ENCODE data around the gene ADAM30. TPM values are rescaled to one million over a fixed set of nuclear protein-coding genes. Genes with fewer than 3 reads are reported as not detected.

The ADAM30 gene
- total RNA-seq, 3 donors from 2014 or later (not counting 1 experiment from before 2014, with no cell fraction given) = 0.13 TPM; not detected in 2

- Histone ChIP-seq H3K27ac (ENCODE audit: low read length) (no peak overlapping the region), H3K36me3 (ENCODE audit: control insufficient read depth, insufficient read depth, low read length) (no peaks in the 10 kb centered on the region), H3K9me3 (ENCODE audit: control insufficient read depth, insufficient read depth, low read length) (no peaks in the 10 kb centered on the region), H3K4me3 (ENCODE audit: low read length) (no peak overlapping the region), H3K27me3 (ENCODE audit: control insufficient read depth, insufficient read depth, low read length) (no peaks in the 10 kb centered on the region), H3K4me1 (ENCODE audit: control insufficient read depth, insufficient read depth, low read length) (no peaks in the 10 kb centered on the region)
- WGBS (ENCODE audit: insufficient coverage) = 76% methylated on average over 2 of the region's 4 CpGs
- H3K4me1 Mint-ChIP-seq = no peaks in the 10 kb centered on the region
- no peaks in the 10 kb centered on the region for H3K36me3 Mint-ChIP-seq
- no peak overlapping the region for H3K27ac Mint-ChIP-seq
- H3K27me3 Mint-ChIP-seq (ENCODE audit: low read depth in 2 of 2) = peaks cover 7 to 35% of the 10 kb centered on the region in 2 donors
- intact Hi-C loops (cut with micrococcal nuclease) = no loop called here
- DNase-seq (no peak), ATAC-seq (no peak)
- no peak for TF ChIP-seq CTCF (IDR thresholded peaks at IDR 0.05)
- H3K4me3 Mint-ChIP-seq = no peak overlapping the region
- no peaks in the 10 kb centered on the region for H3K9me3 Mint-ChIP-seq
Observed at GRCh38 chr1:119895102-119895501, 1.2 kb downstream of the ADAM30 start.

GRCh38 chr1:119893827-119894700 lies 2.3 kb downstream of the ADAM30 start:
- no peak for ATAC-seq

GRCh38 chr1:119893238-119893791 lies 3.0 kb downstream of the ADAM30 start:
- no peak for TF ChIP-seq CTCF (IDR thresholded peaks at IDR 0.05)
- Mint-ChIP-seq H3K4me3 (no peak overlapping the region), H3K4me1 (no peaks in the 10 kb centered on the region), H3K36me3 (peaks cover 12% of the 10 kb centered on the region), H3K9me3 (peaks cover 3 to 4% of the 10 kb centered on the region in 2 donors), H3K27ac (no peak overlapping the region), H3K27me3 (ENCODE audit: low read depth in 2 of 2) (peaks cover 7 to 42% of the 10 kb centered on the region in 2 donors)
- no peaks in the 10 kb centered on the region for H3K27me3 ChIP-seq (ENCODE audit: control insufficient read depth, insufficient read depth, low read length)
- no peak for DNase-seq
- peak in 1 of 3 donors; percentile 14 for ATAC-seq
- 83% methylated on average over 6 of the region's 6 CpGs for WGBS (ENCODE audit: insufficient coverage)
- H3K9me3 ChIP-seq (ENCODE audit: control insufficient read depth, insufficient read depth, low read length) = no peaks in the 10 kb centered on the region
- no peak overlapping the region for H3K4me3 ChIP-seq (ENCODE audit: low read length)
- intact Hi-C loops (cut with micrococcal nuclease) = no loop called here
- no peaks in the 10 kb centered on the region for H3K4me1 ChIP-seq (ENCODE audit: control insufficient read depth, insufficient read depth, low read length)
- H3K27ac ChIP-seq (ENCODE audit: low read length) = no peak overlapping the region
- no peaks in the 10 kb centered on the region for H3K36me3 ChIP-seq (ENCODE audit: control insufficient read depth, insufficient read depth, low read length)

More at GRCh38 chr1:119893827-119894700, 2.3 kb downstream of the ADAM30 start:
- DNase-seq = no peak
- Mint-ChIP-seq H3K9me3 (no peaks in the 10 kb centered on the region), H3K27me3 (ENCODE audit: low read depth in 2 of 2) (peaks cover 7 to 35% of the 10 kb centered on the region in 2 donors), H3K4me1 (no peaks in the 10 kb centered on the region), H3K36me3 (peaks cover 5% of the 10 kb centered on the region), H3K4me3 (no peak overlapping the region), H3K27ac (no peak overlapping the region)
- no peaks in the 10 kb centered on the region for H3K9me3 ChIP-seq (ENCODE audit: control insufficient read depth, insufficient read depth, low read length)
- TF ChIP-seq CTCF (IDR thresholded peaks at IDR 0.05) = no peak
- H3K36me3 ChIP-seq (ENCODE audit: control insufficient read depth, insufficient read depth, low read length) = no peaks in the 10 kb centered on the region
- intact Hi-C loops (cut with micrococcal nuclease) = no loop called here
- WGBS (ENCODE audit: insufficient coverage) = 70% methylated on average over 10 of the region's 10 CpGs
- H3K27ac ChIP-seq (ENCODE audit: low read length) = no peak overlapping the region
- H3K4me3 ChIP-seq (ENCODE audit: low read length) = no peak overlapping the region
- H3K27me3 ChIP-seq (ENCODE audit: control insufficient read depth, insufficient read depth, low read length) = no peaks in the 10 kb centered on the region
- no peaks in the 10 kb centered on the region for H3K4me1 ChIP-seq (ENCODE audit: control insufficient read depth, insufficient read depth, low read length)
